HepG2 (cell line): ENCODE measurements around the gene SMG5. TPM values are rescaled to one million over a fixed set of nuclear protein-coding genes. Genes with fewer than 3 reads are reported as not detected.

Experiments
- HDAC1 ChIP-seq: sonication (generic); formaldehyde crosslinking; IDR thresholded peaks from 2 replicates; pipeline ENCODE4 v1.5.1; 2020; ENCODE audit warnings: mild to moderate bottlenecking, missing genetic modification reagents
- MAZ ChIP-seq, 2 experiments: sonication (generic) in 1 of 2; formaldehyde crosslinking in 1 of 2; IDR thresholded peaks; 2 replicates each; pipeline versions ENCODE4 v1.5.0 to v1.6.1; 2012 to 2020; ENCODE audit warnings: low read depth in 2 of 2, mild to moderate bottlenecking in 2 of 2, borderline replicate concordance in 1 of 2, improper control_type of control experiment in 1 of 2, low read length in 1 of 2, missing genetic modification reagents in 1 of 2, moderate library complexity in 1 of 2
- MEIS2 ChIP-seq: sonication (generic); formaldehyde crosslinking; IDR thresholded peaks from 2 replicates; pipeline ENCODE4 v1.9.0; 2021; ENCODE audit warnings: mild to moderate bottlenecking, missing genetic modification reagents
- MIER2 ChIP-seq: IDR thresholded peaks from 2 replicates; pipeline ENCODE4 v1.6.1; 2016; ENCODE audit warnings: missing biosample characterization, missing genetic modification reagents
- NAIF1 ChIP-seq: sonication (generic); formaldehyde crosslinking; IDR thresholded peaks from 2 replicates; pipeline ENCODE4 v1.5.0; 2020; ENCODE audit warnings: mild to moderate bottlenecking, missing genetic modification reagents, borderline replicate concordance
- NR2F1 ChIP-seq, 2 experiments: fragments of 450-650 bp in 1 of 2; formaldehyde crosslinking in 1 of 2; IDR thresholded peaks; 2 replicates each; pipeline versions ENCODE4 v1.5.0 to v1.6.1; 2016 to 2020; ENCODE audit warnings: mild to moderate bottlenecking in 1 of 2, missing compliant biosample characterization in 1 of 2, missing genetic modification reagents in 1 of 2, moderate library complexity in 1 of 2
- PRMT3 ChIP-seq: sonication (generic); formaldehyde crosslinking; IDR thresholded peaks from 2 replicates; pipeline ENCODE4 v1.8.1; 2022; ENCODE audit warnings: low read depth, mild to moderate bottlenecking, moderate library complexity, missing genetic modification reagents, borderline replicate concordance
- REL ChIP-seq: sonication (generic); formaldehyde crosslinking; conservative IDR thresholded peaks from 2 replicates; pipeline ENCODE4 v1.8.0; 2022; ENCODE audit warnings: mild to moderate bottlenecking, missing genetic modification reagents, moderate library complexity
- RELA ChIP-seq: sonication (generic); formaldehyde crosslinking; IDR thresholded peaks from 2 replicates; pipeline ENCODE4 v1.4.0; 2020; ENCODE audit warnings: missing genetic modification reagents
- SOX13 ChIP-seq, 3 experiments: fragments of 450-650 bp in 1 of 3; sonication (generic) in 1 of 3; formaldehyde crosslinking in 1 of 3; IDR thresholded peaks in 2 of 3; conservative IDR thresholded peaks in 1 of 3; 2 replicates each; pipeline versions ENCODE4 v1.5.0 to v1.6.1; 2016 to 2020; ENCODE audit warnings: antibody characterized with exemption in 1 of 3, mild to moderate bottlenecking in 1 of 3, missing compliant biosample characterization in 1 of 3, missing genetic modification reagents in 1 of 3, moderate library complexity in 1 of 3
- SRF ChIP-seq: IDR thresholded peaks from 2 replicates; pipeline ENCODE4 v1.6.1; 2011; ENCODE audit warnings: mild to moderate bottlenecking, low read depth, low read length, moderate library complexity
- XBP1 ChIP-seq: sonication (generic); formaldehyde crosslinking; IDR thresholded peaks from 2 replicates; pipeline ENCODE4 v1.5.0; 2020; ENCODE audit warnings: missing genetic modification reagents
- ZGPAT ChIP-seq: IDR thresholded peaks from 2 replicates; pipeline ENCODE4 v1.6.1; 2016; ENCODE audit warnings: mild to moderate bottlenecking
- ZNF234 ChIP-seq: sonication (generic); formaldehyde crosslinking; conservative IDR thresholded peaks from 2 replicates; pipeline ENCODE4 v1.5.1; 2020; ENCODE audit warnings: mild to moderate bottlenecking, missing genetic modification reagents
- ZNF547 ChIP-seq: sonication (generic); formaldehyde crosslinking; IDR thresholded peaks from 2 replicates; pipeline ENCODE4 v1.5.1; 2020; ENCODE audit warnings: mild to moderate bottlenecking, missing genetic modification reagents
- ZNF740 ChIP-seq: sonication (generic); formaldehyde crosslinking; IDR thresholded peaks from 2 replicates; pipeline ENCODE4 v1.4.0; 2020; ENCODE audit warnings: missing genetic modification reagents
- ZNF766 ChIP-seq: sonication (generic); formaldehyde crosslinking; IDR thresholded peaks from 2 replicates; pipeline ENCODE4 v1.5.0; 2020; ENCODE audit warnings: missing genetic modification reagents, borderline replicate concordance
- ZSCAN20 ChIP-seq: sonication (generic); formaldehyde crosslinking; IDR thresholded peaks from 2 replicates; pipeline ENCODE4 v1.4.0; 2020; ENCODE audit warnings: missing genetic modification reagents, mild to moderate bottlenecking, borderline replicate concordance
- ZSCAN21 ChIP-seq: sonication (generic); formaldehyde crosslinking; IDR thresholded peaks from 2 replicates; pipeline ENCODE4 v1.8.0; 2022; ENCODE audit warnings: mild to moderate bottlenecking, missing genetic modification reagents, moderate library complexity, borderline replicate concordance
- polyA plus RNA-seq, 8 experiments: library from polyadenylated mRNA; depleted of rRNA in 3 of 8; stranded (reverse) in 7 of 8; unstranded in 1 of 8; fragments of >200 nt; fragmentation: Illumina TruSeq in 4 of 8; extraction: Trizol in 4 of 8; gene quantifications; 2 replicates each; pipeline versions ENCODE4 v1.2.1 to v1.2.3, GENCODE V29; 2011 to 2016; ENCODE audit warnings: low read depth in 4 of 8, missing spikeins in 1 of 8, mixed read lengths in 1 of 8; ENCODE audit not compliant: insufficient read depth in 1 of 8
- total RNA-seq, 5 experiments: library from RNA; depleted of rRNA; stranded (reverse); fragments of >200 nt; fragmentation: Illumina TruSeq; extraction: Trizol; gene quantifications; 2 replicates each; pipeline ENCODE4 v1.2.3, GENCODE V29; 2016; ENCODE audit warnings: low read depth in 1 of 5
- TF ChIP-seq, protein P1 (sequence below): sonication (generic); formaldehyde crosslinking; IDR thresholded peaks from 2 replicates; pipeline ENCODE4 v1.4.0; 2020; ENCODE audit warnings: missing genetic modification reagents, low read depth, mild to moderate bottlenecking, borderline replicate concordance

Gene SMG5
- total and polyA plus RNA-seq, 2 of the 13 experiments (the other 11 are each of a cell fraction or from before 2014, with no cell fraction given), result 50.5 to 84.0 TPM

- TF ChIP-seq ZGPAT (CRISPR knock-in tag), result peak; percentile 94
- no peak for TF ChIP-seq ZNF547
- TF ChIP-seq MIER2 (CRISPR knock-in tag), result 0 out of 2 replicates have a peak, but pooled peaks have one; percentile 26
- peak; percentile 20; the same call in 1 of the 2 replicates for TF ChIP-seq RELA (CRISPR knock-in tag)
- TF ChIP-seq NAIF1 (CRISPR knock-in tag), result no peak
- peak in 1 of 2 experiments; percentile 61; a peak in 3 of 4 replicates for TF ChIP-seq NR2F1 (CRISPR knock-in tag; IDR thresholded peaks at IDR 0.05)
- TF ChIP-seq HDAC1, result peak; percentile 56
- TF ChIP-seq XBP1 (CRISPR knock-in tag), result no peak
- no peak for TF ChIP-seq SOX13 (IDR thresholded peaks at IDR 0.05)
- no peak for TF ChIP-seq SOX13 (CRISPR knock-in tag; conservative IDR thresholded peaks at IDR 0.05 in 1 of 2, IDR thresholded peaks at IDR 0.05 in 1 of 2)
- no peak for TF ChIP-seq ZSCAN20 (CRISPR knock-in tag)
- TF ChIP-seq REL, result no peak; the same call in 1 of the 2 replicates
- TF ChIP-seq ZNF740, result 0 out of 2 replicates have a peak, but pooled peaks have one; percentile 65
- TF ChIP-seq ZSCAN21 (CRISPR knock-in tag), result peak; percentile 79; the same call in 1 of the 2 replicates
- TF ChIP-seq, protein P1, sequence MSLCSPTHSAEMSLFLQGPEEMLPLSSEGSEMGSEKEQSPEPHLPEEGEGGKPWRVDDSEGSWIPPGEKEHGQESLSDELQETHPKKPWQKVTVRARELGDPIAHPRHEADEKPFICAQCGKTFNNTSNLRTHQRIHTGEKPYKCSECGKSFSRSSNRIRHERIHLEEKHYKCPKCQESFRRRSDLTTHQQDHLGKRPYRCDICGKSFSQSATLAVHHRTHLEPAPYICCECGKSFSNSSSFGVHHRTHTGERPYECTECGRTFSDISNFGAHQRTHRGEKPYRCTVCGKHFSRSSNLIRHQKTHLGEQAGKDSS, result peak; percentile 35; the same call in 1 of the 2 replicates
- TF ChIP-seq SRF, result 0 out of 2 replicates have a peak, but pooled peaks have one; percentile 20
- TF ChIP-seq ZNF234 (CRISPR knock-in tag), result no peak
- no peak for TF ChIP-seq MAZ (IDR thresholded peaks at IDR 0.05; ENCODE audit: borderline replicate concordance, low read depth, low read length)
- no peak for TF ChIP-seq MAZ (CRISPR knock-in tag; IDR thresholded peaks at IDR 0.05; ENCODE audit: low read depth)
- peak; percentile 73 for TF ChIP-seq MEIS2 (CRISPR knock-in tag)
- TF ChIP-seq ZNF766 (CRISPR knock-in tag), result no peak
- TF ChIP-seq PRMT3 (CRISPR knock-in tag), result no peak
These were observed 8.8 kb upstream of the SMG5 start (continued) for GRCh38 chr1:156291226-156292061.
